CD14-positive monocyte (primary cell): ENCODE results near the gene SYNE4. TPM values are rescaled to one million over a fixed set of nuclear protein-coding genes. Genes with fewer than 3 reads are reported as not detected.

Experiments
- DNase-seq, 3 donors: peaks; one replicate each; pipeline ENCODE4 v3.0.0-alpha.2; 2011 to 2022
- H2AFZ ChIP-seq: 2 replicates; pipeline ENCODE4 v1.6.0; 2012; ENCODE audit warnings: mild to moderate bottlenecking, low read depth, low read length, inconsistent platforms; ENCODE audit not compliant: insufficient read depth, poor library complexity, severe bottlenecking
- H3K27ac ChIP-seq, 2 donors: 1 replicate in 1 of 2; 2 replicates in 1 of 2; pipeline ENCODE4 v1.5.1; 2012 to 2013; ENCODE audit warnings: low read length in 2 of 2, control low read depth in 1 of 2, inconsistent platforms in 1 of 2, low read depth in 1 of 2, mild to moderate bottlenecking in 1 of 2
- H3K27me3 ChIP-seq, 2 donors: one replicate each; pipeline versions ENCODE4 v1.6.0 to v1.6.1; 2011 to 2013; ENCODE audit warnings: low read length in 2 of 2; ENCODE audit not compliant: control insufficient read depth in 2 of 2, insufficient read depth in 2 of 2
- H3K36me3 ChIP-seq, 2 donors: replicated peaks in 1 of 2; 1 replicate in 1 of 2; 2 replicates in 1 of 2; pipeline versions ENCODE4 v1.5.1 to v1.6.1; 2012 to 2013; ENCODE audit warnings: low read length in 2 of 2, control low read depth in 1 of 2, inconsistent platforms in 1 of 2, mild to moderate bottlenecking in 1 of 2; ENCODE audit not compliant: insufficient read depth in 2 of 2, control insufficient read depth in 1 of 2
- H3K4me1 ChIP-seq, 2 donors: 1 replicate in 1 of 2; 2 replicates in 1 of 2; pipeline versions ENCODE4 v1.5.1 to v1.6.1; 2012 to 2013; ENCODE audit warnings: low read length in 2 of 2, control low read depth in 1 of 2, inconsistent platforms in 1 of 2, mild to moderate bottlenecking in 1 of 2, moderate library complexity in 1 of 2; ENCODE audit not compliant: insufficient read depth in 2 of 2, control insufficient read depth in 1 of 2
- H3K4me2 ChIP-seq: replicated peaks from 2 replicates; pipeline ENCODE3; 2012; ENCODE audit warnings: low read length, moderate library complexity, mild to moderate bottlenecking; ENCODE audit not compliant: poor library complexity, severe bottlenecking; ENCODE audit errors: extremely low read depth
- H3K4me3 ChIP-seq, 3 experiments: fragments of 200-600 bp in 1 of 3; sonication (generic) in 1 of 3; replicated peaks in 1 of 3; 1 replicate in 2 of 3; 2 replicates in 1 of 3; pipeline ENCODE4 v1.5.1; 2011 to 2013; ENCODE audit warnings: low read length in 3 of 3, mild to moderate bottlenecking in 3 of 3, control low read depth in 2 of 3, low read depth in 2 of 3, inconsistent platforms in 1 of 3, moderate library complexity in 1 of 3
- H3K79me2 ChIP-seq: 2 replicates; pipeline ENCODE4 v1.6.0; 2012; ENCODE audit warnings: mild to moderate bottlenecking, control low read depth, inconsistent platforms, low read length, moderate library complexity; ENCODE audit not compliant: insufficient read depth
- H3K9ac ChIP-seq: 2 replicates; pipeline ENCODE4 v1.6.0; 2017; ENCODE audit warnings: low read length, mild to moderate bottlenecking; ENCODE audit not compliant: insufficient read depth, poor library complexity, severe bottlenecking
- H3K9me3 ChIP-seq, 2 donors: replicated peaks in 1 of 2; 1 replicate in 1 of 2; 2 replicates in 1 of 2; pipeline versions ENCODE4 v1.5.1 to v1.6.1; 2012 to 2013; ENCODE audit warnings: low read length in 2 of 2, control low read depth in 1 of 2; ENCODE audit not compliant: control insufficient read depth in 1 of 2, insufficient read depth in 1 of 2
- H4K20me1 ChIP-seq: 2 replicates; pipeline ENCODE4 v1.6.0; 2012; ENCODE audit warnings: mild to moderate bottlenecking, low read length, control low read depth, moderate library complexity; ENCODE audit not compliant: insufficient read depth
- H3K27ac Mint-ChIP-seq, 7 donors: one replicate each; pipeline ENCODE4 v1.8.0; 2020; ENCODE audit warnings: mild to moderate bottlenecking in 7 of 7, mixed read lengths in 7 of 7, moderate library complexity in 6 of 7, inconsistent platforms in 2 of 7
- H3K27me3 Mint-ChIP-seq, 3 donors: one replicate each; pipeline ENCODE4 v1.8.0; 2021 to 2022; ENCODE audit warnings: low read depth in 3 of 3, mild to moderate bottlenecking in 3 of 3, mixed read lengths in 3 of 3, moderate library complexity in 3 of 3, inconsistent platforms in 1 of 3
- H3K36me3 Mint-ChIP-seq, 2 donors: one replicate each; pipeline ENCODE4 v1.8.0; 2020; ENCODE audit warnings: mixed read lengths in 2 of 2, inconsistent platforms in 1 of 2, mild to moderate bottlenecking in 1 of 2
- H3K4me1 Mint-ChIP-seq: one replicate; pipeline ENCODE4 v1.8.0; 2020; ENCODE audit warnings: mild to moderate bottlenecking, mixed read lengths
- H3K4me3 Mint-ChIP-seq, 2 donors: one replicate each; pipeline ENCODE4 v1.8.0; 2020; ENCODE audit warnings: mild to moderate bottlenecking in 2 of 2, mixed read lengths in 2 of 2, moderate library complexity in 1 of 2
- H3K9me3 Mint-ChIP-seq, 7 donors: one replicate each; pipeline ENCODE4 v1.8.0; 2020 to 2022; ENCODE audit warnings: mixed read lengths in 7 of 7, mild to moderate bottlenecking in 6 of 7, moderate library complexity in 6 of 7, inconsistent platforms in 2 of 7
- CTCF ChIP-seq: fragments of 200-600 bp; IDR thresholded peaks from one replicate; pipeline ENCODE4 v1.8.0; 2022; ENCODE audit warnings: antibody characterized with exemption, mild to moderate bottlenecking
- WGBS: methylation state at CpG from one replicate; pipeline ENCODE4 v1.1.5; 2013; ENCODE audit warnings: missing lambda C conversion rate; ENCODE audit not compliant: insufficient coverage; 5-methylcytosine and 5-hydroxymethylcytosine counted together
- intact Hi-C, 2 donors: fragments of 100-400 bp; cut with micrococcal nuclease; formaldehyde crosslinking; loops; one replicate each; pipeline versions ENCODE4 v1.15.0 to v1.15.1; 2023
- polyA plus RNA-seq, 3 donors: library from polyadenylated mRNA; depleted of rRNA in 1 of 3; unstranded in 2 of 3; stranded (reverse) in 1 of 3; fragments of 300-500 nt in 2 of 3; fragments of >200 nt in 1 of 3; fragmentation: Illumina TruSeq in 2 of 3; gene quantifications; 1 replicate in 2 of 3; 2 replicates in 1 of 3; pipeline ENCODE4 v1.2.3, GENCODE V29; 2012 to 2021

Gene SYNE4
- polyA plus RNA-seq, 3 donors, result 0.76 TPM; not detected in 2

GRCh38 chr19:36054119-36054732 is 45.6 kb upstream of the SYNE4 start, which contains the start of gene THAP8:
THAP8 (minus strand) TSS chr19:36054285; CDS start chr19:36054217, 68 bp downstream.
- no peaks in the 10 kb centered on the region for H3K9me3 ChIP-seq
- H2AFZ ChIP-seq, result peak within 1 kb of the TSS; percentile 88
- H3K9ac ChIP-seq, result peak within 1 kb of the TSS; percentile 79
- peaks cover 0 to 1% (median 0%) of the 10 kb centered on the region in 3 donors for H3K27me3 Mint-ChIP-seq
- H3K9me3 Mint-ChIP-seq, result no peaks in the 10 kb centered on the region
- peak within 1 kb of the TSS; percentile 97 to 99 (median 98) for H3K27ac Mint-ChIP-seq
- intact Hi-C loops, result loop anchor here (1.0 to 10.0 kb wide), 6 partner anchors 39 to 279 kb away; partner anchors contain the start of genes ALKBH6 (in 2 of the 2), ARHGAP33 (in 1 of the 2), HCST (in 1 of the 2) and NFKBID (in 1 of the 2)
- H3K4me1 ChIP-seq, result peaks cover 12 to 18% of the 10 kb centered on the region in 2 donors
- H3K27me3 ChIP-seq, result no peaks in the 10 kb centered on the region
- H4K20me1 ChIP-seq, result no peaks in the 10 kb centered on the region
- peaks cover 39% of the 10 kb centered on the region for H3K79me2 ChIP-seq
- H3K36me3 Mint-ChIP-seq, result peaks cover 8 to 11% of the 10 kb centered on the region in 2 donors
- WGBS, result under 1% methylated on average over 56 of the region's 56 CpGs
- peak within 1 kb of the TSS; percentile 99 to 100 for H3K4me3 Mint-ChIP-seq
- peaks cover 0 to 10% of the 10 kb centered on the region in 2 donors for H3K36me3 ChIP-seq
- peak within 1 kb of the TSS; percentile 93 to 95 for H3K27ac ChIP-seq
- peak; percentile 53 for TF ChIP-seq CTCF
- H3K4me3 ChIP-seq, result peak within 1 kb of the TSS; percentile 70 to 94 (median 90)
- peak; percentile 100 for DNase-seq
- peak within 1 kb of the TSS; percentile 90 for H3K4me2 ChIP-seq
- H3K4me1 Mint-ChIP-seq, result peaks cover 17% of the 10 kb centered on the region

GRCh38 chr19:36051637-36052036 is 43.0 kb upstream of the SYNE4 start:
- Histone ChIP-seq H3K4me1 (peaks cover 12 to 18% of the 10 kb centered on the region in 2 donors), H3K9ac (no peak overlapping the region), H3K79me2 (peaks cover 17% of the 10 kb centered on the region), H3K9me3 (no peaks in the 10 kb centered on the region), H3K4me2 (no peak overlapping the region), H3K27ac (no peak overlapping the region), H4K20me1 (no peaks in the 10 kb centered on the region), H3K27me3 (no peaks in the 10 kb centered on the region), H3K4me3 (no peak overlapping the region), H3K36me3 (no peaks in the 10 kb centered on the region), H2AFZ (no peak overlapping the region)
- Mint-ChIP-seq H3K27me3 (peaks cover 0 to 1% (median 0%) of the 10 kb centered on the region in 3 donors), H3K27ac (peak overlapping the region in 1 of 7 donors; percentile 50), H3K4me1 (peaks cover 16% of the 10 kb centered on the region), H3K9me3 (no peaks in the 10 kb centered on the region), H3K4me3 (no peak overlapping the region), H3K36me3 (no peaks in the 10 kb centered on the region)
- intact Hi-C loops, result loop anchor here (5.0 to 10.0 kb wide), 4 partner anchors 39 to 277 kb away; partner anchors contain the start of genes ALKBH6 (in 1 of the 2), ARHGAP33 (in 1 of the 2), HCST (in 1 of the 2) and NFKBID (in 1 of the 2)
- no peak for DNase-seq
- WGBS, result no CpG with 5 or more reads among the region's 4 CpGs
- TF ChIP-seq CTCF, result no peak
